Adrenal gland (tissue), 5 donors: ENCODE data around the gene GPM6B.

Experiments used
- POLR2A ChIP-seq, 2 donors: fragments of 450-650 bp; IDR thresholded peaks; one replicate each; pipeline ENCODE4 v1.6.1; 2017; ENCODE audit warnings: antibody characterized with exemption in 2 of 2, mild to moderate bottlenecking in 2 of 2, moderate library complexity in 1 of 2
- TF ChIP-seq, protein P1 (sequence below), 6 experiments: fragments of 450-650 bp in 4 of 6; fragments of 200-600 bp in 2 of 6; sonication (generic) in 1 of 6; IDR thresholded peaks; 1 replicate in 5 of 6; 2 replicates in 1 of 6; pipeline versions ENCODE4 v1.5.1 to v1.8.0; 2016 to 2021; ENCODE audit warnings: antibody characterized with exemption in 6 of 6, mild to moderate bottlenecking in 2 of 6, moderate library complexity in 1 of 6
- donor health status: DM: no; HTN: no; CAD: no.

DNA sequence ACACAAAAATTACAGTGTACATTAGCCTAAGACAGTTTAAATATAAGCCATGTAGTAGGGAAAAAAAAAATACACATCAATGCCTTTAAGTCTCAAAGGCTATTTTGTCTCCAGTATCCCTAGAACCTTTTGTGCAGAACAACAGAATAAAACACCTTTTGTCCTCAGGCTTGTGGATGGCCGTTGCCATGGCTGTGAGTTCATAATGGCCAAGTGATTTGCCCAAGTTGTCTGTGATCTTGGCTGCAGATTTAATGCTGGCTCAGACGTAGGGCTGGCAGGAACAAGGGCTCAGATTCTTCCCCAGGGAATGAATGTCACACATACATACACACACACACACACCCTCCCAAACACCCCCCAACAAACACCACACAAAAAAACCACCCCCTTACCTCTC, 25.3 kb downstream of the GPM6B start:
- TF ChIP-seq POLR2A (IDR thresholded peaks at IDR 0.05): no peak
- TF ChIP-seq, protein P1, sequence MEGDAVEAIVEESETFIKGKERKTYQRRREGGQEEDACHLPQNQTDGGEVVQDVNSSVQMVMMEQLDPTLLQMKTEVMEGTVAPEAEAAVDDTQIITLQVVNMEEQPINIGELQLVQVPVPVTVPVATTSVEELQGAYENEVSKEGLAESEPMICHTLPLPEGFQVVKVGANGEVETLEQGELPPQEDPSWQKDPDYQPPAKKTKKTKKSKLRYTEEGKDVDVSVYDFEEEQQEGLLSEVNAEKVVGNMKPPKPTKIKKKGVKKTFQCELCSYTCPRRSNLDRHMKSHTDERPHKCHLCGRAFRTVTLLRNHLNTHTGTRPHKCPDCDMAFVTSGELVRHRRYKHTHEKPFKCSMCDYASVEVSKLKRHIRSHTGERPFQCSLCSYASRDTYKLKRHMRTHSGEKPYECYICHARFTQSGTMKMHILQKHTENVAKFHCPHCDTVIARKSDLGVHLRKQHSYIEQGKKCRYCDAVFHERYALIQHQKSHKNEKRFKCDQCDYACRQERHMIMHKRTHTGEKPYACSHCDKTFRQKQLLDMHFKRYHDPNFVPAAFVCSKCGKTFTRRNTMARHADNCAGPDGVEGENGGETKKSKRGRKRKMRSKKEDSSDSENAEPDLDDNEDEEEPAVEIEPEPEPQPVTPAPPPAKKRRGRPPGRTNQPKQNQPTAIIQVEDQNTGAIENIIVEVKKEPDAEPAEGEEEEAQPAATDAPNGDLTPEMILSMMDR (IDR thresholded peaks at IDR 0.05): no peak
